Glutamatergic neuron (in vitro differentiated cells): ENCODE data around the gene GRID1. TPM values are rescaled to one million over a fixed set of nuclear protein-coding genes. Genes with fewer than 3 reads are reported as not detected.
A peak's percentile ranks its signal among the peaks of the same experiment; 100 is the strongest.

Source experiments
- DNase-seq: peaks from one replicate; pipeline ENCODE4 v3.0.0; 2022
- H3K27ac Mint-ChIP-seq: one replicate; pipeline ENCODE4 v1.8.0; 2020; ENCODE audit warnings: mild to moderate bottlenecking, mixed read lengths, inconsistent platforms; ENCODE audit not compliant: unreplicated experiment
- H3K27me3 Mint-ChIP-seq: one replicate; pipeline ENCODE4 v1.8.0; 2020; ENCODE audit warnings: mild to moderate bottlenecking, moderate library complexity, mixed read lengths, inconsistent platforms; ENCODE audit not compliant: unreplicated experiment
- H3K36me3 Mint-ChIP-seq: one replicate; pipeline ENCODE4 v1.8.0; 2020; ENCODE audit warnings: mild to moderate bottlenecking, mixed read lengths, inconsistent platforms; ENCODE audit not compliant: unreplicated experiment
- H3K4me1 Mint-ChIP-seq: one replicate; pipeline ENCODE4 v1.8.0; 2020; ENCODE audit warnings: mild to moderate bottlenecking, low read depth, mixed read lengths, inconsistent platforms; ENCODE audit not compliant: unreplicated experiment
- H3K4me3 Mint-ChIP-seq: one replicate; pipeline ENCODE4 v1.8.0; 2020; ENCODE audit warnings: mild to moderate bottlenecking, mixed read lengths, inconsistent platforms; ENCODE audit not compliant: unreplicated experiment
- H3K9me3 Mint-ChIP-seq: one replicate; pipeline ENCODE4 v1.8.0; 2020; ENCODE audit warnings: mild to moderate bottlenecking, moderate library complexity, mixed read lengths, inconsistent platforms; ENCODE audit not compliant: unreplicated experiment
- CTCF ChIP-seq: fragments of 200-600 bp; sonication (generic); IDR thresholded peaks from one replicate; pipeline ENCODE4 v1.5.0; 2021; ENCODE audit not compliant: partially characterized antibody, unreplicated experiment
- total RNA-seq: library from RNA; stranded (reverse); fragmentation: NEBNext Ultra II Directional; extraction: Animal tissue kit (Norgen Biotek cat#: 25700); gene quantifications from one replicate; pipeline ENCODE4 v1.2.1, GENCODE V29; 2021; ENCODE audit not compliant: unreplicated experiment

The GRID1 gene
- total RNA-seq, 1 donor from 2014 or later, result 8.0 TPM

- Mint-ChIP-seq H3K36me3 (no peaks in the 10 kb centered on the region), H3K27me3 (peaks cover 8% of the 10 kb centered on the region), H3K4me3 (no peak overlapping the region), H3K4me1 (no peaks in the 10 kb centered on the region), H3K27ac (no peak overlapping the region), H3K9me3 (peaks cover 2% of the 10 kb centered on the region)
- DNase-seq, result no peak
- no peak for TF ChIP-seq CTCF
Observed at GRCh38 chr10:86265895-86266259, 100.7 kb downstream of the GRID1 start.

GRCh38 chr10:86265236-86265894, 101.2 kb downstream of the GRID1 start:
- no peak for TF ChIP-seq CTCF
- H3K9me3 Mint-ChIP-seq, result peaks cover 2% of the 10 kb centered on the region
- H3K27ac Mint-ChIP-seq, result no peak overlapping the region
- peaks cover 8% of the 10 kb centered on the region for H3K27me3 Mint-ChIP-seq
- no peak overlapping the region for H3K4me3 Mint-ChIP-seq
- H3K4me1 Mint-ChIP-seq, result peaks cover 4% of the 10 kb centered on the region
- DNase-seq, result no peak
- no peaks in the 10 kb centered on the region for H3K36me3 Mint-ChIP-seq

- no peak for DNase-seq
- no peaks in the 10 kb centered on the region for H3K36me3 Mint-ChIP-seq
- H3K4me1 Mint-ChIP-seq, result peaks cover 4% of the 10 kb centered on the region
- peaks cover 2% of the 10 kb centered on the region for H3K9me3 Mint-ChIP-seq
- no peak overlapping the region for H3K27ac Mint-ChIP-seq
- H3K27me3 Mint-ChIP-seq, result peaks cover 8% of the 10 kb centered on the region
- no peak overlapping the region for H3K4me3 Mint-ChIP-seq
- TF ChIP-seq CTCF, result no peak
Observed at GRCh38 chr10:86264481-86265231, 101.9 kb downstream of the GRID1 start.

GRCh38 chr10:86263907-86264306, 102.7 kb downstream of the GRID1 start:
- Mint-ChIP-seq H3K27ac (peak overlapping the region; percentile 39), H3K4me3 (no peak overlapping the region), H3K36me3 (no peaks in the 10 kb centered on the region), H3K4me1 (peaks cover 6% of the 10 kb centered on the region), H3K27me3 (peaks cover 12% of the 10 kb centered on the region), H3K9me3 (peaks cover 4% of the 10 kb centered on the region)
- TF ChIP-seq CTCF, result no peak
- DNase-seq, result no peak

- peaks cover 12% of the 10 kb centered on the region for H3K4me1 Mint-ChIP-seq
- no peak overlapping the region for H3K27ac Mint-ChIP-seq
- DNase-seq, result no peak
- peaks cover 12% of the 10 kb centered on the region for H3K27me3 Mint-ChIP-seq
- no peak for TF ChIP-seq CTCF
- H3K4me3 Mint-ChIP-seq, result no peak overlapping the region
- H3K9me3 Mint-ChIP-seq, result peaks cover 6% of the 10 kb centered on the region
- H3K36me3 Mint-ChIP-seq, result no peaks in the 10 kb centered on the region
Observed at GRCh38 chr10:86263209-86263608, 103.4 kb downstream of the GRID1 start.
